Sciatic nerve (tissue), 2 donors: Measurements from ENCODE around the gene ZNF184. TPM values are rescaled to one million over a fixed set of nuclear protein-coding genes. Genes with fewer than 3 reads are reported as not detected.
"Not testable (repeated sequence)": the region's sequence is repeated elsewhere in the genome, so short reads cannot be mapped to it uniquely, and the experiment has no call there.

Experiments used
- ATAC-seq: fragments of 200-7000 bp; cut with Tn5 transposase; one replicate; pipeline ENCODE4 v1.9.1; 2020; ENCODE audit warnings: mild to moderate bottlenecking, moderate library complexity
- DNase-seq: peaks from one replicate; pipeline ENCODE4 v3.0.0-alpha.2; 2020; ENCODE audit warnings: low spot score
- intact Hi-C: fragments of 100-400 bp; cut with DNase I; formaldehyde crosslinking; loops from one replicate; pipeline ENCODE4 v1.14.2; 2022
- total RNA-seq: library from RNA; stranded (reverse); fragmentation: NEBNext Ultra II Directional; extraction: Animal tissue kit (Norgen Biotek cat#: 25700); gene quantifications from one replicate; pipeline ENCODE4 v1.2.1, GENCODE V29; 2021
- donor health status: DM: no; HTN: no; CAD: no.
- donor health status: DM: no; HTN: no; CAD: no.

Gene ZNF184
- total RNA-seq, 1 donor from 2014 or later = 10.6 TPM

DNA sequence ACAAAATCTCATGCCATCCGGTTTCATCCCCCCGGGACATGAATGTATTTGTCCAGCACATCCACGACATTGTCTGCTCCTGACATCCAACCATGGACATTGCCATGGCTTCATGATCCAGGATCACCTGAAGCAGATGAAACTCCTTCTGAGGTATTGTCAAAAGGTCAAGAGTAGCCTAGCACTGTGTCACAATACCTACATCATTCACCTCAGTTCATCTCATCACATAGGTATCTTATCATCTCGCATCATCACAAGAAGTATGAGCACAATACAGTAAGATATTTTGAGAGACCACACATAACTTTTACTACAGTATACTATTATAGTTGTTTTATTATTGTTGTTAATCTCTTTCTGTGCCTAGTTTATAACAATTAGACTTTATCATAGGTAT lies 33.5 kb downstream of the ZNF184 start:
- no peak for DNase-seq
- intact Hi-C loops = no loop called here
- ATAC-seq = no peak

DNA sequence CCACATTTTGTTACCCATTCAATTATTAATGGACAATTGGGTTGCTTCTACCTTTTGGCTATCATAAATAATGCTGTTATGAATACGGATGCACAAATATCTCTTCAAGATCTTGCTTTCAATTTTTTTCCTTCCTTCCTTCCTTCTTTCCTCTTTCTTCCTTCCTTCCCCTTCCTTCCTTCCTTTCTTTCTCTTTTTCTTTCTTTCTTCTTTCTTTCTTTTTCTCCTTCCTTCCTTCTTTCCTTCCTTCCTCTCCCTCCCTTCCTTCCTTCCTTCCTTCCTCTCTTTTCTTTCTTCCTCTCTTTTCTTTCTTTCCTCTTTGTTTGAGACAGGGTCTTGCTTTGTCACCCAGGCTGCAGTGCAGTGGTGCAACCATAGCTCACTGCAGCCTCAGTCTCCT lies 39.2 kb downstream of the ZNF184 start:
- intact Hi-C loops = no loop called here
- ATAC-seq (no peak), DNase-seq (no peak)

DNA sequence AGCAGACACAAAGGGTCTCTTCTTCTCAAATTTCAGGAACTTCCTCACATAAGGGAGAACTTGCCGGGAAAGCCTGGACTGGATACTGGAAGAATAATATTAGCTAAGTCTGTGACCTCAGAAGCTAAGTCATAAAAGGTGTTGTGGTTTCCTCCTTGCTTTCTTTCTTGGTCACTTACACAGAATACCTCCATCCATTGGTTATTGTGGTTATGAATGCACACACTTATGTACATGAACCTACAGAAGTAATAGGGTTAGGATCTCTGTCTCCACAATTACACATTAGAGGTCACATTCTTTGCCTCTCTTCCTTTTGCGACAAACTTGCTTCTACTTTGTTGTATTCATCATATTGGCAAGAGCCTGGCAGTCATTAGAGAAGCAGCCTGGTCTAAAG lies 43.9 kb downstream of the ZNF184 start:
- ATAC-seq = no peak

DNA sequence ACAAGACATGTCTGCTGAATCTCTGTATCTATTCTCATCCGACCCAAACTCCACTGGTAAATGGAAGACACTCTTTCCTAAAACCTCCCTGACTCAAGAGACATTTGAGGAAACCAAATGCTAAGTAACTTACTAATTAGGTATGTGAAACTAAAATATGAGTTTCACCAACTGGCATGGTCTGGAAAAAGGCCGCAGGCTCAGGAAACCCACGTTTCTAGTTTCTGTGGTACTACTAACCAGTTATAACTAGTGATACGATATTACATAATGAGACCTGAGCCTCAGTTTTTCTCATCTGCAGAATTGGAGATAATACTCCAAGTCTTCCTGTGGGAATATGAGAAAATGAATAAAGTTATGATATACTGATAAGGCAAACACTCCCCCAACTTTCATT lies 44.4 kb downstream of the ZNF184 start:
- intact Hi-C loops = no loop called here
- DNase-seq (no peak), ATAC-seq (no peak)

More for the DNA sequence above, 43.9 kb downstream of the ZNF184 start:
- intact Hi-C loops = no loop called here
- no peak for DNase-seq

DNA sequence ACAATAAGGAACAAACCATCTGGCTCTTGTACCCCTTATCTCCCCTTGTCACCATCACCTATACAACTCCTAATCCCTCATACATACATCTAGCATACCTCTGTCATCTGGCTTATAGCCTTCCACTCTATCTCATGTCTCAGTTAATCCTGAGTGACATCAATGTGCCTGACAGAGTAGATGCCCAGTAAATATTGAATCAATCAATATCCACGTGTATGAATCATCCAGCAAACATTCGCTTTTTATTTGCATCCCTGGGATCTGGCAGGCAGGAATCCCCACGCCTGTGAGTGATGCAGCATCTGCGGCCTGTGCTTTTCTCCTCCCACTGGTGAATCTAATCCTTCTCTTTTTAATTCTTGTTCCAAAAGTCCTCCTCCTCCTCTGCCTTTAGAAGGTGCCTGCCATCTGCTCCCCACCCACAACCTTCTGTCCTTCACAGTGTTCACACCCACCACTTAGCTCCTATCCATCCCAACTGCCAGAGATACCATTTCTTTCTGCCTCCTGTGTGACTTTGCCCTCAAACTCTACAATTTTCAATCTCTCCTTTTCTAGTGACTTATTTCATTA lies 46.8 kb downstream of the ZNF184 start:
- no peak for DNase-seq
- no peak for ATAC-seq
- intact Hi-C loops = no loop called here

DNA sequence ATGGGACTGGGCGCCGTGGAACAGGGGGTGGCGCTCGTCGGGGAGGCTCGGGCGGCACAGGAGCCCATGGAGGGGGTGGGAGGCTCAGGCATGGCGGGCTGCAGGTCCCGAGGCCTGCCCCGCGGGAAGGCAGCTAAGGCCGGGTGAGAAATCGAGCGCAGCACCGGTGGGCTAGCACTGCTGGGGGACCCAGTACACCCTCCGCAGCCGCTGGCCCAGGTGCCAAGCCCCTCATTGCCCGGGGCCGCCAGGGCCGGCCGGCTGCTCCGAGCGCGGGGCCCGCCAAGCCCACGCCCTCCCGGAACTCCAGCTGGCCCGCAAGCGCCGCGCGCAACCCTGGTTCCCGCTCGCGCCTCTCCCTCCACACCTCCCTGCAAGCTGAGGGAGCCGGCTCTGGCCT lies 48.1 kb downstream of the ZNF184 start:
- ATAC-seq, intact Hi-C loops, DNase-seq: not testable (repeated sequence)

DNA sequence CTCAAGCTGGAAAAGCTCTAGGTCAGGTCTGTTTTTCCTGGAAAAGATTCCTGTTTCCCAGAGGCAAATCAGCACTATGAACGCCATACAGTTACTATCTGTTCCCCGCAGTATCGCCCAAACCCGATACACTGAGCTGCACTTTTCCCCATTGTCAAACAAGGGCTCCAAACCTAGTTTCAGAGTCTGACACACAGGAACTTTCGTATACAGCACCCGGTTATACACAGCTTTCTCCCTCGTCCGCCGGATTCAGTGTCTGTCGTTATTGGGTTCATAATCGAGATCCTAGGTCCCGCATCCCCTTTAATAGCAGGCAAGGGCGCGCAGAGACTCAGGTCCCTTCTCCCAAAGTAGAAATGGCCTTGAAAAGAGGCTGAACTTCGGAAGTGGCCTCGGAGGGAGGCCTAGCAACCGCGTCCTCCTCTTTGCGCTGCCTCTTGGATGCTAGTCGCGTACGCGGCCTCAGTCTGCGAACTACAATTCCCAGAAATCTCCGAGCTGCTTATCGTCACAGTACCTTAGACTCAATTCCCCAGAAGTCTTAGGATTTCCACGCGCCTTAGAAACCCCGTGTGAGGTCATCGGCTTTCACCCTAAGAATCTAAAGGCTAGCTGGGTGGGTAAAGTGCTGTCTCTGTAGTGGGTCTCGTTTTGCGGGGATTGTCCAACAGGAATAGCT lies 50.1 kb downstream of the ZNF184 start:
- peak; percentile 58 for ATAC-seq
- intact Hi-C loops = no loop called here
- DNase-seq = no peak

DNA sequence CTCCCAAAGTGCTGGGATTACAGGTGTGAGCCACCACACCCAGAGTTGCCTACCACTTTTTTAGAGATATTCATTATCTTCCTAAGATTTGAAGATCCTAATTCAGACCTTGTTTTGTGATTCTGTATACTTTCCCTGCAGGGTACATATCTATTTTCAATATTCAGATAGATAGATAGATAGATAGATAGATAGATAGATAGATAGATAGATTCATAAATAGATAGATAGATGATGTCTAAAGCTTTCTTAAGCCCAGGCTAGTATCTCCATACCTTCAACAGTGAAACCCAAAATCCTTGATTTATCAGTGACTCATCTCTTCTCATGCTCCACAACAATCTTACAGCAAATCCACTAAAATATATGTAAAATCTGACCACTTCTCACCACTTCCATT lies 53.5 kb downstream of the ZNF184 start:
- no peak for DNase-seq
- intact Hi-C loops = no loop called here
- ATAC-seq = no peak

DNA sequence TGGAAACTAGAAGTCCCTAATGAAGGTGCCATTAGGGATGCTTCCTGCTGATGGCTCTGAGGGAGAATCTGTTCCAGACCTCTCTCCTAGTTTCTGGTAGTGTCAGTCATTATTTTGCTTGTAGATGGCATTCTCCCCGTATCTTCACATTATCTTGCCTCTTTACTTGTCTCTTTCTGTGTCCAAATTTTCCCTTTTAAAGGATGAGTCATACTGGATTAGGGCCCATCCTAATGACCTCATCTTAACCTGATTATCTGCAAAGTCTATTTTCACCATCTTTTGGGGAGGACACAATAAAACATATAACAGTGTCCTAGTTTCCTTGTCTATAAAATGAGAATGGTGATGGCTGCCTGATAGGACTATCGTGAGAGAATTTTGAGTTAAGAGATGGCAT lies 57.0 kb downstream of the ZNF184 start:
- no peak for ATAC-seq
- DNase-seq = no peak
- intact Hi-C loops = no loop called here

DNA sequence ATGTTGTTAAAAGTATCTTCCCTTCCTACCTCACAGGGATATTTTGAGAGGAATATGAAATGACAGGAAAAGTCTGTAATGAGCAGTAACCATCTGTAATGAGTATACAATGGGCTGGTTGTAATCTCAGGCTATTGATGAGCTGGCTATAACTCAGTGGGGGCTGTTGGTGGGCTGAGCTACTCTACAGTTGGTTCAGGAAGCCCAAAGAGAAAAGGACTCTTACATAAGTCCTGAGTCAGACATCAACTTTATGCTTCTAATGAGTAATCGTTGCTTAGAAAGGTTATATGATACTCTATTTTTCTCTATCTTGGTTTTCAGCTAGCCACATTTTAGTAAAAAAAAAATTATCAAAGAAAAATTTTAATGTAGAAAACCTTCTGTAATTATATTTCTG lies 57.9 kb downstream of the ZNF184 start:
- no peak for DNase-seq
- ATAC-seq = no peak
- intact Hi-C loops = no loop called here

DNA sequence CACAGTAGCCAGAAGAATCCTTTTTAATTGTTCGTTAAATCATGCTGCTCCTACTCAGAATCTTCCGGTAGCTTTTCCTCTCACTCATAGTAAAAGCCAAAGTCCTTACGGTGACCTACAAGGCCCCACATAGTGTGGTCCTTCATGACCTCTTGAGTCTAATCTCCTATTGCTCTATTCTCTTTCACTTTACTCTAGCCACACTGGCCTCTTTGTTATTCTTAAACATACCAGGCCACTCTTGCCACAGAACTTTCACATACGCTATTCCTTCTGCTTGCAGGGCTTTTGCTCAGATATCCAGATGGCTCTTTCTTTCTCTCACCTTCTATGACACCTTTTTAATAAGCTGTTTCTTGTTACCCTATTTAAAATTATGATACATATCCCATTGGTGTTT lies 58.6 kb downstream of the ZNF184 start:
- no peak for DNase-seq
- intact Hi-C loops = no loop called here
- no peak for ATAC-seq

DNA sequence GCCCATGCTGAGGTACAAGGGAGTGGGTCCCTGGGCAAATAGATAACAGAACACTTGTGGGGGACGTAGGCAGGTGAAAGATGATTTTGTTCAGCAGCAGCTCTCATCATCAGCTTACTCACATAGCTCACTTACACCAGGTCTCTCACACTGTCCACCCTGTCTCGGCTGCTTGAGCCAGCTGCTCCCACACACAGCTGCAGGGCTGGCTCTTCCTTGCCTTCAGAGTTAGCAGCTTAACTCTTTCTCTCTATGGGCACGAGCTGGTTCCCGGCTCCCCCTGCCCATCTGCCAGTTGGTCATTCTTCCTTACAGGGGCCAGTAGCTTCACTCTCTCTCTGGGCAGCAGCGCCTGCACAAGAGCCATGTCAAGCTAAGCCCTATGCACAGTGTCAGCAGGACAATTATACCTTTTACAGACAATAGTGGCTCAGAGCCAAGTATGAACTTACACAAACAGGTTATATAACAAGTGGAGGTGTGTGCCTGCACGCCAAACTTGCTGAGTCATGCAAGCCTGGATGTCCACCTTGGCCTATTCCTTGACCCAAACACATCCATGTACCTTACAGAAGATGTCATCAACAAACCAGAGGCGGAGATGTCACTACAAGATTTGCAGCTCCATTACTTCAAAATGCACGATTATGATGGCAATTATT lies 65.6 kb downstream of the ZNF184 start:
- no peak for ATAC-seq
- intact Hi-C loops = no loop called here
- DNase-seq = no peak

DNA sequence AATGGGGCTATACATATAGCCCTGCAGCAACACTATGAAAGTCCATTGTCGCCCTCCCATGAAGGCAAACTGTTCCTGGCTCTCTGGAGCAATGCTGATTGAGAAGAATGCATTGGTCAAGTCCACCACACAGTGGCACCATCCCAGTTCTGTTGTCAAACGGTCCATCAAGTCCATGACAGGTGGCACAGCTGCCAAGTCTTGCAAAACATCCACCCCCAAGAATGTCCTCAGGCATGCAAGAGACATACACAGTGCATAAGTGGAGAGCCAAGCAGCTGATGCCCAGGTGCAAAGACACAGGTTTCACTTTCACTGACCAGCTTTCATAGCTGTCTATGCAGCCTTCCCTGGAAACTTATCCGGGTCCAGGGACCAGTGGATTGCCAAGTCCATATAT lies 66.8 kb downstream of the ZNF184 start:
- intact Hi-C loops = no loop called here
- no peak for ATAC-seq
- DNase-seq = no peak

DNA sequence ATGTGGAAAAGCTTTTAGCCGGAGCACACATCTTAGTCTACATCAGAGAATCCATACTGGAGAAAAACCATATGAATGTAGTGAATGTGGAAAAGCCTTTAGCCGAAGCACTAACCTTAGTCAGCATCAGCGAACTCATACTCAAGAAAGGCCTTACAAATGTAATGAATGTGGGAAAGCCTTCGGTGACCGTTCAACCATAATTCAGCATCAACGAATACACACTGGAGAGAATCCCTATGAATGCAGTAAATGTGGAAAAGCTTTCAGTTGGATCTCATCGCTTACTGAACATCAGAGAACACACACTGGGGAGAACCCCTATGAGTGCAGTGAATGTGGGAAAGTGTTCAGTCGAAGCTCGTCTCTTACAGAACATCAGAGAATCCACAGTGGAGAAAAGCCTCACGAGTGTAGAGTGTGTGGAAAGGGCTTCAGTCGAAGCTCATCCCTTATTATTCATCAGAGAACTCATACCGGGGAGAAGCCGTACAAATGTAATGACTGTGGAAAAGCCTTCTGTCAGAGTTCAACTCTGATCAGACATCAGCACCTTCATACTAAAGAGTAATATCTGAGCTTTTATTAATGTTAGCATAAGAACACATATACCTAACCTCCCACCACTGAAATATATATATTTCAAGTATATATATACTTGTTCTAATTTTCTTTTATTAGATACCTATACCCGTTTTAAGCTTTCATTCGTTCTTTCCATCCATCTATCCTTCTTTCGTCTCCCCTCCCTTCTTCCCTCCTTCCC lies 71.8 kb downstream of the ZNF184 start:
- intact Hi-C loops = no loop called here
- no peak for ATAC-seq

More for the DNA sequence above, 71.8 kb downstream of the ZNF184 start:
- no peak for DNase-seq

Other genes with a start within 250 kb of the ZNF184 start
- 0.67 TPM for gene PRSS16, start 225.4 kb downstream of the ZNF184 start, total RNA-seq
- gene POM121L2, start 160.8 kb downstream of the ZNF184 start, total RNA-seq = not detected
- 7.1 TPM for gene ZNF391, start 84.3 kb downstream of the ZNF184 start, total RNA-seq